HepG2 (cell line): ENCODE results near the gene SNN. TPM values are rescaled to one million over a fixed set of nuclear protein-coding genes. Genes with fewer than 3 reads are reported as not detected.

ENCODE experiments used
- ARNT ChIP-seq: fragments of 450-650 bp; IDR thresholded peaks from 2 replicates; pipeline ENCODE4 v1.6.1; 2017
- CREBL2 ChIP-seq: sonication (generic); formaldehyde crosslinking; IDR thresholded peaks from 2 replicates; pipeline ENCODE4 v1.8.1; 2023; ENCODE audit warnings: missing genetic modification reagents, mild to moderate bottlenecking, borderline replicate concordance
- DPF2 ChIP-seq: sonication (generic); formaldehyde crosslinking; IDR thresholded peaks from 2 replicates; pipeline ENCODE4 v1.4.0; 2020; ENCODE audit warnings: mild to moderate bottlenecking, low read depth, missing genetic modification reagents, borderline replicate concordance
- EP300 ChIP-seq, 3 experiments: sonication (generic) in 1 of 3; formaldehyde crosslinking in 1 of 3; IDR thresholded peaks; 2 replicates each; pipeline versions ENCODE4 v1.5.1 to v1.6.1; 2011 to 2020; ENCODE audit warnings: low read depth in 2 of 3, low read length in 2 of 3, borderline replicate concordance in 1 of 3, improper control_type of control experiment in 1 of 3, mild to moderate bottlenecking in 1 of 3, missing genetic modification reagents in 1 of 3, moderate library complexity in 1 of 3
- FLYWCH1 ChIP-seq: sonication (generic); formaldehyde crosslinking; IDR thresholded peaks from 2 replicates; pipeline ENCODE4 v1.8.1; 2023; ENCODE audit warnings: mild to moderate bottlenecking, missing genetic modification reagents
- FOXA1 ChIP-seq, 2 experiments: fragments of 450-650 bp in 1 of 2; sonication (generic) in 1 of 2; formaldehyde crosslinking in 1 of 2; IDR thresholded peaks; 2 replicates each; pipeline versions ENCODE4 v1.4.0 to v1.6.1; 2016 to 2020; ENCODE audit warnings: missing genetic modification reagents in 1 of 2
- HDAC6 ChIP-seq: fragments of 200-600 bp; sonication (generic); IDR thresholded peaks from 2 replicates; pipeline ENCODE4 v1.7.0; 2017; ENCODE audit warnings: mild to moderate bottlenecking, antibody characterized with exemption, low read length, low read depth
- HMGXB4 ChIP-seq, 2 experiments: sonication (generic) in 1 of 2; formaldehyde crosslinking in 1 of 2; IDR thresholded peaks; 2 replicates each; pipeline versions ENCODE4 v1.4.0 to v1.6.1; 2018 to 2020; ENCODE audit warnings: missing genetic modification reagents in 2 of 2, borderline replicate concordance in 1 of 2, low read depth in 1 of 2, mild to moderate bottlenecking in 1 of 2, missing biosample characterization in 1 of 2
- MTF1 ChIP-seq: sonication (generic); formaldehyde crosslinking; IDR thresholded peaks from 2 replicates; pipeline ENCODE4 v1.5.0; 2020; ENCODE audit warnings: missing genetic modification reagents
- NCOR1 ChIP-seq: fragments of 200-600 bp; sonication (generic); IDR thresholded peaks from 2 replicates; pipeline ENCODE4 v1.7.0; 2017; ENCODE audit warnings: antibody characterized with exemption, low read length, borderline replicate concordance
- PITX1 ChIP-seq: sonication (generic); formaldehyde crosslinking; IDR thresholded peaks from 2 replicates; pipeline ENCODE4 v1.5.1; 2020; ENCODE audit warnings: mild to moderate bottlenecking, missing genetic modification reagents
- RBM22 ChIP-seq: fragments of 200-400 bp; formaldehyde crosslinking; optimal IDR thresholded peaks from 2 replicates; pipeline ENCODE3; 2017; ENCODE audit warnings: mild to moderate bottlenecking, low read length, moderate library complexity
- RXRA ChIP-seq: sonication (generic); formaldehyde crosslinking; IDR thresholded peaks from 2 replicates; pipeline ENCODE4 v1.5.1; 2020; ENCODE audit warnings: missing genetic modification reagents
- SALL2 ChIP-seq: sonication (generic); formaldehyde crosslinking; IDR thresholded peaks from 2 replicates; pipeline ENCODE4 v1.8.1; 2023; ENCODE audit warnings: mild to moderate bottlenecking, missing genetic modification reagents, inconsistent platforms
- SMAD9 ChIP-seq: sonication (generic); formaldehyde crosslinking; IDR thresholded peaks from 2 replicates; pipeline ENCODE4 v1.5.1; 2020; ENCODE audit warnings: mild to moderate bottlenecking, missing genetic modification reagents
- SMC3 ChIP-seq: IDR thresholded peaks from 2 replicates; pipeline ENCODE4 v1.6.1; 2011; ENCODE audit warnings: low read length, improper control_type of control experiment
- TEAD3 ChIP-seq: optimal IDR thresholded peaks from 2 replicates; pipeline ENCODE3; 2016; ENCODE audit warnings: borderline replicate concordance
- U2AF1 ChIP-seq: fragments of 200-400 bp; formaldehyde crosslinking; optimal IDR thresholded peaks from 2 replicates; pipeline ENCODE3; 2017; ENCODE audit warnings: mild to moderate bottlenecking, low read depth, low read length
- WIZ ChIP-seq: sonication (generic); formaldehyde crosslinking; IDR thresholded peaks from 2 replicates; pipeline ENCODE4 v1.5.1; 2020; ENCODE audit warnings: mild to moderate bottlenecking, missing genetic modification reagents
- ZBTB20 ChIP-seq: sonication (generic); formaldehyde crosslinking; IDR thresholded peaks from 2 replicates; pipeline ENCODE4 v1.8.1; 2023; ENCODE audit warnings: missing genetic modification reagents, low read depth, mild to moderate bottlenecking, borderline replicate concordance
- ZBTB3 ChIP-seq: sonication (generic); formaldehyde crosslinking; IDR thresholded peaks from 2 replicates; pipeline ENCODE4 v1.4.0; 2020; ENCODE audit warnings: low read depth, mild to moderate bottlenecking, moderate library complexity, missing genetic modification reagents, borderline replicate concordance
- ZFP37 ChIP-seq: sonication (generic); formaldehyde crosslinking; IDR thresholded peaks from 2 replicates; pipeline ENCODE4 v1.4.0; 2020; ENCODE audit warnings: missing genetic modification reagents, borderline replicate concordance
- ZNF282 ChIP-seq: fragments of 450-650 bp; IDR thresholded peaks from 2 replicates; pipeline ENCODE4 v1.6.1; 2018; ENCODE audit not compliant: partially characterized antibody
- ZNF33B ChIP-seq: sonication (generic); formaldehyde crosslinking; IDR thresholded peaks from 2 replicates; pipeline ENCODE4 v1.5.1; 2020; ENCODE audit warnings: mild to moderate bottlenecking, missing genetic modification reagents
- ZNF367 ChIP-seq: sonication (generic); formaldehyde crosslinking; IDR thresholded peaks from 2 replicates; pipeline ENCODE4 v1.4.0; 2020; ENCODE audit warnings: missing genetic modification reagents, borderline replicate concordance
- ZNF530 ChIP-seq: sonication (generic); formaldehyde crosslinking; IDR thresholded peaks from 2 replicates; pipeline ENCODE4 v1.5.0; 2020; ENCODE audit warnings: low read depth, mild to moderate bottlenecking, missing genetic modification reagents
- ZNF766 ChIP-seq: sonication (generic); formaldehyde crosslinking; IDR thresholded peaks from 2 replicates; pipeline ENCODE4 v1.5.0; 2020; ENCODE audit warnings: missing genetic modification reagents, borderline replicate concordance
- ZNF781 ChIP-seq: sonication (generic); formaldehyde crosslinking; IDR thresholded peaks from 2 replicates; pipeline ENCODE4 v1.5.1; 2020; ENCODE audit warnings: borderline replicate concordance, mild to moderate bottlenecking, missing genetic modification reagents; ENCODE audit errors: not compliant biosample characterization
- ZNF790 ChIP-seq: sonication (generic); formaldehyde crosslinking; IDR thresholded peaks from 2 replicates; pipeline ENCODE4 v1.8.0; 2022; ENCODE audit warnings: missing genetic modification reagents, mild to moderate bottlenecking, borderline replicate concordance
- ZNF792 ChIP-seq: IDR thresholded peaks from 2 replicates; pipeline ENCODE4 v1.6.1; 2016
- polyA plus RNA-seq, 8 experiments: library from polyadenylated mRNA; depleted of rRNA in 3 of 8; stranded (reverse) in 7 of 8; unstranded in 1 of 8; fragments of >200 nt; fragmentation: Illumina TruSeq in 4 of 8; extraction: Trizol in 4 of 8; gene quantifications; 2 replicates each; pipeline versions ENCODE4 v1.2.1 to v1.2.3, GENCODE V29; 2011 to 2016; ENCODE audit warnings: low read depth in 4 of 8, missing spikeins in 1 of 8, mixed read lengths in 1 of 8; ENCODE audit not compliant: insufficient read depth in 1 of 8
- total RNA-seq, 5 experiments: library from RNA; depleted of rRNA; stranded (reverse); fragments of >200 nt; fragmentation: Illumina TruSeq; extraction: Trizol; gene quantifications; 2 replicates each; pipeline ENCODE4 v1.2.3, GENCODE V29; 2016; ENCODE audit warnings: low read depth in 1 of 5

The SNN gene
- total and polyA plus RNA-seq, 2 of the 13 experiments (the other 11 are each of a cell fraction or from before 2014, with no cell fraction given) = 5.2 to 8.4 TPM

GRCh38 chr16:11700264-11701029 lies 32.2 kb downstream of the SNN start (continued):
- TF ChIP-seq CREBL2 (CRISPR knock-in tag) (no peak), ZFP37 (no peak), RXRA (CRISPR knock-in tag) (no peak), FLYWCH1 (CRISPR knock-in tag) (no peak), HDAC6 (no peak), U2AF1 (no peak), ZNF766 (CRISPR knock-in tag) (no peak), SMC3 (peak; percentile 7; the same call in 1 of the 2 replicates), ZNF781 (no peak), HMGXB4 (CRISPR knock-in tag; IDR thresholded peaks at IDR 0.05; ENCODE audit: borderline replicate concordance in 1 of 2, low read depth in 1 of 2) (no peak), WIZ (CRISPR knock-in tag) (no peak), ARNT (no peak), ZNF790 (CRISPR knock-in tag) (no peak), ZNF282 (no peak), MTF1 (no peak), ZNF530 (no peak), FOXA1 (IDR thresholded peaks at IDR 0.05) (no peak), FOXA1 (CRISPR knock-in tag; IDR thresholded peaks at IDR 0.05) (peak; percentile 91), EP300 (IDR thresholded peaks at IDR 0.05; ENCODE audit: low read depth in 2 of 2, low read length in 2 of 2) (peak in 1 of 2 experiments; percentile 81; a peak in 2 of 4 replicates), EP300 (CRISPR knock-in tag; IDR thresholded peaks at IDR 0.05; ENCODE audit: borderline replicate concordance) (no peak), ZNF792 (CRISPR knock-in tag) (no peak), PITX1 (CRISPR knock-in tag) (no peak), RBM22 (peak; percentile 79), ZBTB3 (CRISPR knock-in tag) (no peak), NCOR1 (peak; percentile 42; the same call in 1 of the 2 replicates), ZBTB20 (CRISPR knock-in tag) (no peak), SMAD9 (CRISPR knock-in tag) (no peak), ZNF33B (CRISPR knock-in tag) (no peak), SALL2 (no peak), TEAD3 (no peak), DPF2 (CRISPR knock-in tag) (no peak), ZNF367 (CRISPR knock-in tag) (no peak)
